T-helper 1 cell treated with Interleukin-12 subunit alpha and Interleukin-12 subunit beta and Interleukin-4 antibody, amounts not matched to agents 30 μg/mL and 1 μg/mL, for 36 hours (primary cell): ENCODE results near the gene CDC6.

ENCODE experiments used
- H3K27ac Mint-ChIP-seq: one replicate; pipeline ENCODE4 v1.8.0; 2021; ENCODE audit warnings: mild to moderate bottlenecking, mixed read lengths
- H3K27me3 Mint-ChIP-seq: one replicate; pipeline ENCODE4 v1.8.0; 2021; ENCODE audit warnings: low read depth, mixed read lengths
- H3K36me3 Mint-ChIP-seq: one replicate; pipeline ENCODE4 v1.8.0; 2021; ENCODE audit warnings: low read depth, mixed read lengths
- H3K4me1 Mint-ChIP-seq: one replicate; pipeline ENCODE4 v1.8.0; 2021; ENCODE audit warnings: low read depth, mixed read lengths
- H3K4me3 Mint-ChIP-seq: one replicate; pipeline ENCODE4 v1.8.0; 2021; ENCODE audit warnings: mild to moderate bottlenecking, moderate library complexity, mixed read lengths
- H3K9me3 Mint-ChIP-seq: one replicate; pipeline ENCODE4 v1.8.0; 2021; ENCODE audit warnings: mixed read lengths

Gene CDC6

DNA sequence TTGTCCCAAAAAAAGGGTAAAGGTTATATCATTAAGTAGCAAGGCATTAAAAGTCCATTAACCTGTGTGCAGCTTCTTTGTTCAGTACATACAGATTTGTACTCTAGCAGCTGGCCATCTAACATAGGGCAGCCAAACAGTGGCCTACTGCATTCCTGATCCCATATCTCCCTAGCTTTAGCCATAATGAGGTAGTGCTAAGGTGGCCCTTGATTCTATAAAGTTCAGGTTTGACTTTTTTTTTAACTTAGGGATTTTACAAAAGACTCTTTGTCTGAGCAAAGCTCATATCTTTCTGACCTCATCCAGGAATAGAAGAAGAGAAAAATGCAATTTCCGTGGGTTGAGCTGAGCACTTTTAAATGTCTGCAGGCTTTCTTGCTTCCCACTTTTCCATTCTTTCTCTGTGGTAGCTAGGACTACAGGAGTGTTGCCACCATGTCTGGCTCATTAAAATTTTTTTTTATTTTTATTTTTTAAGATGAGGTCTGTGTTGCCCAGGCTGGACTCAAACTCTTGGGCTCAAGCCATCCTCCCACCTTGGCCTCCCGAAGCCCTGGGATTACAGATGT, 19.5 kb upstream of the CDC6 start:
- no peak overlapping the region for H3K27ac Mint-ChIP-seq
- H3K4me1 Mint-ChIP-seq = no peaks in the 10 kb centered on the region
- H3K36me3 Mint-ChIP-seq = peaks cover 12% of the 10 kb centered on the region
- H3K4me3 Mint-ChIP-seq = no peak overlapping the region
- no peaks in the 10 kb centered on the region for H3K27me3 Mint-ChIP-seq
- H3K9me3 Mint-ChIP-seq = no peaks in the 10 kb centered on the region

DNA sequence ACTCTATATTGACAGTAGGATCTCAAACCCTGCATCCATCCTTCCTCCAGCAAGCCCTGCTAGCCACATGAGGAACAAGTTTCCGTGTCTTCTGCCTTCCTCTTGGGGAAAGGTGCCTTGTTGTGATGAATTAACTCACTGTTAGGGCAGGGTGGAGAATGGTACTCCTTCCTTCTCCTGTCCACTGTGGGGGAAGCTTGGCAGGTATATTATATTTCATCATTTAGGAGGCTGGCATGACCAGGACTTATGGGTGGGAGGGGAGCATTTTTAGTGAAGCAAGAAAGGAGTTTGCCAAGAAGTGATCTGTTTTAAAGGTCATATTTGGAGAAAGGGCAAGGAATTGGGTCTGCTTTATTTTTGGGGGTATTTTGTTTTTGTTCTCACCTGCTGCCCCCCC, 9.3 kb upstream of the CDC6 start:
- H3K9me3 Mint-ChIP-seq = no peaks in the 10 kb centered on the region
- peaks cover 46% of the 10 kb centered on the region for H3K36me3 Mint-ChIP-seq
- no peak overlapping the region for H3K27ac Mint-ChIP-seq
- H3K4me3 Mint-ChIP-seq = no peak overlapping the region
- H3K27me3 Mint-ChIP-seq = no peaks in the 10 kb centered on the region
- H3K4me1 Mint-ChIP-seq = peaks cover 10% of the 10 kb centered on the region

DNA sequence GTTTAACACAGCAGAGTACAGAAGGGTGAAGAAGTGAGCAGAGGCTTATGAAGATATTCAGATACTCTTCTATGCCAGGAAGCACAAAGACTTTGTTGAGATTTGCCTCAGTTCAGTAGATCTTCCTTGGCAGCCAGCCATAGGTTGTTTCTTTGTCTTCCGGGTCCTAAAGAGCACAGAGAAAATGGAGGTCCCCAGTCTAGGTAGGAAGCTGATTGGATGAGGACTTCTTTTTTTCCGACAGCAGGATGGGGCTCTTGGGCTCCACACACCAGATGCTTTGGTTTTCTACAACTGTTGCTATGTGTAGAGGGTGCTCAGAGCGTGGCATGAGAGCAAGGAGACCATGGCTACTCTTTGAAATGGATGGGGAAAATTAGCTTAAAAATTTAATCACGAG, 8.3 kb upstream of the CDC6 start:
- Mint-ChIP-seq H3K4me3 (no peak overlapping the region), H3K27ac (no peak overlapping the region), H3K36me3 (peaks cover 46% of the 10 kb centered on the region), H3K9me3 (no peaks in the 10 kb centered on the region), H3K4me1 (peaks cover 18% of the 10 kb centered on the region), H3K27me3 (no peaks in the 10 kb centered on the region)

DNA sequence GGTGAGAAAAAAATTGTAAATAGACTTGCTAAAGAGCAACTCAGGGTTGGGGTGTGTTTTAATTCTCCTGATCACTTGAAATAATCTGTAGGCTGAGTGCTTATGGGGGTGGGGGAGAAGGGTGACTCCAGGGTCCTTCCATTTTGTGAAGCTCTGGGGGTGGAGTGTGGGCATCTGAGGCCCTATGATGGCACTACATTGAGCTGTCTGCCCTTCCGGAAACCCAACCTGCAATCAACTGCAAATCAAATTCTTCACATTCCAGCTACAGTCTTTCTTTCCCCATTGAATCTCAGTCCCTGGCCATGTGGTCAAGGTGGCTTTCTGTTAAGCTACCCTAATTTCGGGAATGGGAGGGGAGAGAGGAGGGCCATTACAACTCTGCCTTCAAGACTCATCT, 6.0 kb upstream of the CDC6 start:
- Mint-ChIP-seq H3K4me1 (peaks cover 22% of the 10 kb centered on the region), H3K27ac (no peak overlapping the region), H3K9me3 (no peaks in the 10 kb centered on the region), H3K27me3 (no peaks in the 10 kb centered on the region), H3K4me3 (no peak overlapping the region), H3K36me3 (peaks cover 36% of the 10 kb centered on the region)

DNA sequence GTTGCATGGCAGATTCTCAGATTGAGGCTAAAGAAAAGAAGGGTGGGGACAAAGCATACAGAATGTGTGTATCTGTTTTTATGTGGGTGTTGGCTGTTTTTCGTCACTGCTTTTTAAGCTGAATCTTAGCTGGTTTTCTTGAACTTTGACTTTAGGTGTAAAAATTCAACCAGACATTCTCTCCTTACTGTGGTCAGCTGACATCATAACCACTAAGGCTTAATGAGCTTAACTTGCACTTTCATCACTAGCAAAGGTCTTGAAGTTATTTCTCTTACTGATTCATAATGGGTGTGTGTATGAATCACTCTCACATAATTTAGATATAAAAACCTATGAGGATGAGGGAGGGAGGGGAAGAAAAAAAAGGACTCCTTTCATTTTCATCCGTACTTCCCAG, 4.0 kb upstream of the CDC6 start:
- Mint-ChIP-seq H3K36me3 (peaks cover 28% of the 10 kb centered on the region), H3K27me3 (no peaks in the 10 kb centered on the region), H3K4me1 (peaks cover 32% of the 10 kb centered on the region), H3K27ac (peak overlapping the region; percentile 50), H3K9me3 (no peaks in the 10 kb centered on the region), H3K4me3 (no peak overlapping the region)

DNA sequence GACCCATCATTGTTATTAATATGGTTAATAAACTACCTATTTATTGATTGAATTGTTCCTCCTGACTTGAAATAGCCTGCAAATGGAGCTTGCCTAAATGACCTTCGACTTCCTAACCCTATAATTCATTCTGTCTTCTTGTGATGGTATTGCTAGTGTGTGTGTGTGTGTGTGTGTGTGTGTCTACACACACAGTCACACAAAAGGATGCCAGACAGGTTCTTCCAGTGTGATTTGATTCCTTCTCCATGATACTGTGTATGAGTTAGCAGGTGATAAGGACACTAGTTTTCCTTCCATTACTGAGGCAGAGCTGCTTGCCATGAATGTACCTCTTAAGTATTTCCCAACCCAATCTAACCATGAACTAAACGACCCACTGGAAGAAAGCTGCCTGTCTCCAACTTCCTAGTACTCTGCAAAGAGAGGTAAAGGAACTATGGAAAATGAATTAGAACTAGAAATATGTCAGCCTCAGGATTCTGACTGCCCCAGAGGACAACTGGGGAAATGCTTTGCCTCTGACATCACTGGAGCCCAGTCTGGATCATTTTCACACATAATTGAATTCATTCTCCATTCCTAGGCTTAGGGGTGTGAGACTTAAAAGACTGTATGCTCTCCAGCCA, 3.5 kb upstream of the CDC6 start:
- H3K36me3 Mint-ChIP-seq = peaks cover 31% of the 10 kb centered on the region
- no peaks in the 10 kb centered on the region for H3K27me3 Mint-ChIP-seq
- H3K9me3 Mint-ChIP-seq = no peaks in the 10 kb centered on the region
- no peak overlapping the region for H3K27ac Mint-ChIP-seq
- no peak overlapping the region for H3K4me3 Mint-ChIP-seq
- H3K4me1 Mint-ChIP-seq = peaks cover 35% of the 10 kb centered on the region

DNA sequence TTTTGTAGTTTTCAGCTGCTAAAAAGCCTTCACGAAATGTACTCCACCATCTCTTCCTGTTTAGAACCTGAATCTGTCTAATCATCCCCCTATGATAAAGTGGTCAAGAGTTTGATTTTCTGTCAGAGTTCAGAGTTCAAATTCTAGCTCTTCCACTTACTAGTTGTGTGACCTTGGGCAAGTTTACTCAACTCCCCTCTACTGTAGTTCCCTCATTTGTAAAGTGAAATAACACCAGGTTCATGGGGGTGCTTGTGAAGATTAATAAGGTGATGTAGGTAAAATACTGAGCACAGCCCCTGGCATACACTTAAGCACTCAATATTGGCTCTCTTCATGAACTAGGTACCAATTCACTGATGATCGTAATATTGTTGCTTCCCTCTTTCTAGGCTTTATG, 1.2 kb upstream of the CDC6 start:
- no peaks in the 10 kb centered on the region for H3K9me3 Mint-ChIP-seq
- peaks cover 48% of the 10 kb centered on the region for H3K4me1 Mint-ChIP-seq
- H3K27me3 Mint-ChIP-seq = no peaks in the 10 kb centered on the region
- no peak overlapping the region for H3K4me3 Mint-ChIP-seq
- H3K36me3 Mint-ChIP-seq = peaks cover 33% of the 10 kb centered on the region
- H3K27ac Mint-ChIP-seq = no peak overlapping the region

DNA sequence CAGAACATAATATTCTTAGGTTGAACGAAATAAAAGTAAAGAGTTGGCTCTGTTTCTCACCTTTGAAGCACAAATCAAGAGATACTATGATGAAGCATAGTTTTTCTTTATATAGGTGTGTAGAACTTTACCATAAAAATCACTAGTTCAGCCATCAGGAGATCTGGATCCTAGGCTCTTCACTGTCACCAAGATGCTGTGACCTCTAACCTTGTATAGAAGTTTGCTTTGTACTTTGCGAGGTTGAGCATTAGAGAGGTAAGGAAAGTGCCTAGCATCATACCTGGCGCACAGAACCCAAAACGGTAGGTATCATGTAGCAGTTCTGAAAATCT, 553 bp upstream of the CDC6 start:
- H3K9me3 Mint-ChIP-seq = no peaks in the 10 kb centered on the region
- H3K4me1 Mint-ChIP-seq = peaks cover 43% of the 10 kb centered on the region
- H3K27me3 Mint-ChIP-seq = no peaks in the 10 kb centered on the region
- H3K4me3 Mint-ChIP-seq = peak overlapping the region; percentile 100
- peaks cover 32% of the 10 kb centered on the region for H3K36me3 Mint-ChIP-seq
- H3K27ac Mint-ChIP-seq = peak overlapping the region; percentile 97

DNA sequence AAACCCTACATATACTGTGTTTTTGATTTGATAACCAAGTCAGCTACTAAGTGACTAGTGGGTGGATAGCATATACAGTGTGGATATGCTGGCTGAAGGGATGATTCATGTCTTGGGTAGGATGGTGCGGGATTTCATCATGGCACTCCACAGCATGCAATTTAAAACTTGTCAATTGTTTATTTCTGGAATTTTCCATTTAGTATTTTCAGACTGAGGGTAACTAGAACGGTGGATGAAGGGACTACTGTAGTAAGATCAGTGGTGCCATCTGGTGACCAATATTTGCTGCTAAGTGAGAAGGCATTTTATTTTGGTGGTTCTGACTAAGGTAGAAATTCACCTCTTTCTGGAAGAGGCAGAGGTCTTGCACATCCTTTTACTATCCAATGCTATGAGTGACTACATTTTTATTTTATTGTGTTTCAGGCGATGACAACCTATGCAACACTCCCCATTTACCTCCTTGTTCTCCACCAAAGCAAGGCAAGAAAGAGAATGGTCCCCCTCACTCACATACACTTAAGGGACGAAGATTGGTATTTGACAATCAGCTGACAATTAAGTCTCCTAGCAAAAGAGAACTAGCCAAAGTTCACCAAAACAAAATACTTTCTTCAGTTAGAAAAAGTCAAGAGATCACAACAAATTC, 3.1 kb downstream of the CDC6 start:
- Mint-ChIP-seq H3K36me3 (peaks cover 36% of the 10 kb centered on the region), H3K27me3 (no peaks in the 10 kb centered on the region), H3K4me1 (peaks cover 36% of the 10 kb centered on the region), H3K9me3 (no peaks in the 10 kb centered on the region), H3K27ac (peak overlapping the region; percentile 80), H3K4me3 (peak overlapping the region; percentile 33)

DNA sequence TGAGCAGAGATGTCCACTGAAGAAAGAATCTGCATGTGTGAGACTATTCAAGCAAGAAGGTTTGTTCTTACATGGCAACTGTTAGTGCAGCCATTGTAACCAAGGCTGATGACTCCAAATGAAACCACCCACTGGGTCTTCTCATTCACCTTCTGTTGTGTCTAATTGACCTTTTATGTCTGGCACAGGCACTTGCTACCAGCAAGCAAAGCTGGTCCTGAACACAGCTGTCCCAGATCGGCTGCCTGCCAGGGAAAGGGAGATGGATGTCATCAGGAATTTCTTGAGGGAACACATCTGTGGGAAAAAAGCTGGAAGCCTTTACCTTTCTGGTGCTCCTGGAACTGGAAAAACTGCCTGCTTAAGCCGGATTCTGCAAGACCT, 3.6 kb downstream of the CDC6 start:
- Mint-ChIP-seq H3K27ac (peak overlapping the region; percentile 80), H3K4me3 (no peak overlapping the region), H3K36me3 (peaks cover 41% of the 10 kb centered on the region), H3K4me1 (peaks cover 39% of the 10 kb centered on the region), H3K9me3 (no peaks in the 10 kb centered on the region), H3K27me3 (no peaks in the 10 kb centered on the region)

DNA sequence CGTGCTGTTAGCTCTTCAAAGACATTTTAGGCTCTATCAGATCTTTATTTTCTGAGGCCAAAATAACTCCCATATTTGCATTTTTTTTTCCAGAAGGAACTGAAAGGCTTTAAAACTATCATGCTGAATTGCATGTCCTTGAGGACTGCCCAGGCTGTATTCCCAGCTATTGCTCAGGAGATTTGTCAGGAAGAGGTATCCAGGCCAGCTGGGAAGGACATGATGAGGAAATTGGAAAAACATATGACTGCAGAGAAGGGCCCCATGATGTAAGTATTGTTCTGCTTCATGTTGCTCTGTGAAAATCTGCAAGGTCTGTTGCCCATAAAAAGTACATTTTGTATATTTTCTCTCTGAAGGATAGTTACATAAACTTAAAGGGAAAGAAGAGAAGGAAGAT, 5.7 kb downstream of the CDC6 start:
- Mint-ChIP-seq H3K27me3 (no peaks in the 10 kb centered on the region), H3K27ac (no peak overlapping the region), H3K4me3 (no peak overlapping the region), H3K9me3 (no peaks in the 10 kb centered on the region), H3K4me1 (peaks cover 26% of the 10 kb centered on the region), H3K36me3 (peaks cover 37% of the 10 kb centered on the region)

DNA sequence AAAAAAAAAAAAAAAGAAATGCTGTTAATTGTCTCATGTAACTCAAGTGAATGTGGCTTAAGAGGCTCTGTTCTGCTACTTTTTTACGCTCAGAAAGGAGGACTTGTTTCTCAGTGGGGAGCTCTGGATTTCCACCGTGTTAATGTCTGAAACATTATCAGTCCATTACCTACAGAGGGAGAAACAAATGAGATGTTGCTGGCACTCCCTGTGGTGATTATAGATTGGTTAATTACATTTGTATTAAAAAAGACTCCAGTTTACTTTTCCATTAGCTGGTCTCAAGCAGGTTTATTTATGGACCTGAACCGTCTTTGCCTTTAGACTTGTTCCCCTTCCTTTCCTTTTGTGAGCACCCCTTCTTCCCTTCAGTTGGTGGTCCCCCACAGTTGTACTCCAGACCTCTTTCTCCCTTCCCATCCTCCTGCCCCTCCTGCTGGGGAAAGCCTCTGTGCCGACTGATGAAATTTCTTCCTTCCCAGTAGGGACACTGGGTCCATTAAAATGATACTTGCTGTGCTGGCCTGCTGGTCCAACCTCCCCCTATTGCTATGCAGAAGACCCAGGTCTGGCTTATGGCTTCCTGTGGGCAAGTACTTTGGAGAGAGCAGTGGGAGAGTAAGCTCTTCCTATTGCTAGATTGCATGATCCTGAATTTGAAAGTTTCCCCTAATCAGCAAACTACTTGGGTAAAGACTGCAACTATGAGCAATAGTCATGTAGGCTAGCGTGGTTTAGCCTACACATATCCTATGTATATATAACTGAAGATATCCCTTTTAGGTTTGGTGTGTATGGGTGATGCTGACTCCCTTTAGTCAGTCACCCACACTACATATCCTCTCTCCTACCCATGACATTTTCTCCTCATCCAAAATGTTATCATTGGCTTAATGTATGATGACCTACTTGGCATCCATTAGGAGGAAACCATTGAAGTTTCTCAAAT, 8.1 kb downstream of the CDC6 start:
- Mint-ChIP-seq H3K9me3 (no peaks in the 10 kb centered on the region), H3K36me3 (peaks cover 28% of the 10 kb centered on the region), H3K4me3 (no peak overlapping the region), H3K27me3 (no peaks in the 10 kb centered on the region), H3K4me1 (peaks cover 12% of the 10 kb centered on the region), H3K27ac (no peak overlapping the region)

DNA sequence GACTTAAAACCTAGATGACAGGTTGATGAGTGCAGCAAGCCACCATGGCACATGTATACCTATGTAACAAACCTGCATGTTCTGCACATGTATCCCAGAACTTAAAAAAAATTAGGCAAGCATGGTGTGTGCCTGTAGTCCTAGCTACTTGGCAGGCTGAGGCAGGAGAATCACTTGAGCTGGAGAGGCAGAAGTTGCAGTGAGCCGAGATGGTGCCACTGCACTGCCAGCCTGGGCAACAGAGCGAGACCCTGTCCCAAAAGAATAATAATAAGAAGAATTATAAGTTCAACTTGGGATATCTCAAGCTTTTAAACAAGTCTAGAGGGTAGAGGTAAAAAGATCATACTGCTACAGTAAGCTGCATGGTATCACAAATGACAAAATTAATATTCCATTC, 9.8 kb downstream of the CDC6 start:
- Mint-ChIP-seq H3K36me3 (peaks cover 26% of the 10 kb centered on the region), H3K9me3 (no peaks in the 10 kb centered on the region), H3K4me3 (no peak overlapping the region), H3K4me1 (peaks cover 9% of the 10 kb centered on the region), H3K27me3 (no peaks in the 10 kb centered on the region), H3K27ac (no peak overlapping the region)

DNA sequence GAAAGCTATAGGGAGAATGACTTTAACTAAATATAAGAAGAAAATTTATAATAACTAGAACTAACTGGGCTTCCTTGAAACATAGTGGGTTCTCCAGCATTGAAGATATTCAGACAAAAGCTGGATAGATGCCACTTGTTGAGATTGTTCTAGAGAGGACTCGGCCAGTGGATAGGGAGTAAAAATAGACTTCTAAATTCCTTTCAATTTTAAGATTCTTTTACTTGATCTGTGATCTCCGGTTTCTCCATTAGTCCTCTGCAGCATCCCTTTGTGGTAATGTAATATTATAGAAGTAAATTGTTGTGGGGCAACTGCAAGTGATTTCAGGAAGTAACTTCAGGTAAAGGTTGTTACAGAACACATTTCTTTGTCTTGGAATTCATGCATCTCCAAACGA, 11.0 kb downstream of the CDC6 start:
- peaks cover 15% of the 10 kb centered on the region for H3K4me1 Mint-ChIP-seq
- H3K27ac Mint-ChIP-seq = no peak overlapping the region
- no peak overlapping the region for H3K4me3 Mint-ChIP-seq
- no peaks in the 10 kb centered on the region for H3K9me3 Mint-ChIP-seq
- H3K36me3 Mint-ChIP-seq = peaks cover 24% of the 10 kb centered on the region
- no peaks in the 10 kb centered on the region for H3K27me3 Mint-ChIP-seq
